Cardiac fibroblast (primary cell): ENCODE results near the gene TMEM60.

Experiments
- DNase-seq, 2 donors: peaks; one replicate each; pipeline versions ENCODE4 v3.0.0 to v3.0.0-alpha.2; 2010; ENCODE audit warnings: low read depth in 2 of 2
- H3K4me3 ChIP-seq, 2 donors: replicated peaks in 1 of 2; 1 replicate in 1 of 2; 2 replicates in 1 of 2; pipeline ENCODE4 v1.5.1; 2011; ENCODE audit warnings: low read depth in 2 of 2, low read length in 2 of 2, mild to moderate bottlenecking in 2 of 2, moderate library complexity in 1 of 2
- TF ChIP-seq, protein P1 (sequence below): IDR thresholded peaks from one replicate; pipeline ENCODE4 v1.5.1; 2011; ENCODE audit warnings: low read depth, mild to moderate bottlenecking, low read length, inconsistent platforms

Gene TMEM60

GRCh38 chr7:77813180-77813579, 14.9 kb upstream of the TMEM60 start:
- no peak overlapping the region for H3K4me3 ChIP-seq
- TF ChIP-seq, protein P1, sequence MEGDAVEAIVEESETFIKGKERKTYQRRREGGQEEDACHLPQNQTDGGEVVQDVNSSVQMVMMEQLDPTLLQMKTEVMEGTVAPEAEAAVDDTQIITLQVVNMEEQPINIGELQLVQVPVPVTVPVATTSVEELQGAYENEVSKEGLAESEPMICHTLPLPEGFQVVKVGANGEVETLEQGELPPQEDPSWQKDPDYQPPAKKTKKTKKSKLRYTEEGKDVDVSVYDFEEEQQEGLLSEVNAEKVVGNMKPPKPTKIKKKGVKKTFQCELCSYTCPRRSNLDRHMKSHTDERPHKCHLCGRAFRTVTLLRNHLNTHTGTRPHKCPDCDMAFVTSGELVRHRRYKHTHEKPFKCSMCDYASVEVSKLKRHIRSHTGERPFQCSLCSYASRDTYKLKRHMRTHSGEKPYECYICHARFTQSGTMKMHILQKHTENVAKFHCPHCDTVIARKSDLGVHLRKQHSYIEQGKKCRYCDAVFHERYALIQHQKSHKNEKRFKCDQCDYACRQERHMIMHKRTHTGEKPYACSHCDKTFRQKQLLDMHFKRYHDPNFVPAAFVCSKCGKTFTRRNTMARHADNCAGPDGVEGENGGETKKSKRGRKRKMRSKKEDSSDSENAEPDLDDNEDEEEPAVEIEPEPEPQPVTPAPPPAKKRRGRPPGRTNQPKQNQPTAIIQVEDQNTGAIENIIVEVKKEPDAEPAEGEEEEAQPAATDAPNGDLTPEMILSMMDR: no peak
- DNase-seq: no peak

- TF ChIP-seq, protein P1: no peak
- no peak overlapping the region for H3K4me3 ChIP-seq
- peak; percentile 46 to 81 for DNase-seq
Observed at GRCh38 chr7:77812290-77812685, 14.1 kb upstream of the TMEM60 start.

DNA sequence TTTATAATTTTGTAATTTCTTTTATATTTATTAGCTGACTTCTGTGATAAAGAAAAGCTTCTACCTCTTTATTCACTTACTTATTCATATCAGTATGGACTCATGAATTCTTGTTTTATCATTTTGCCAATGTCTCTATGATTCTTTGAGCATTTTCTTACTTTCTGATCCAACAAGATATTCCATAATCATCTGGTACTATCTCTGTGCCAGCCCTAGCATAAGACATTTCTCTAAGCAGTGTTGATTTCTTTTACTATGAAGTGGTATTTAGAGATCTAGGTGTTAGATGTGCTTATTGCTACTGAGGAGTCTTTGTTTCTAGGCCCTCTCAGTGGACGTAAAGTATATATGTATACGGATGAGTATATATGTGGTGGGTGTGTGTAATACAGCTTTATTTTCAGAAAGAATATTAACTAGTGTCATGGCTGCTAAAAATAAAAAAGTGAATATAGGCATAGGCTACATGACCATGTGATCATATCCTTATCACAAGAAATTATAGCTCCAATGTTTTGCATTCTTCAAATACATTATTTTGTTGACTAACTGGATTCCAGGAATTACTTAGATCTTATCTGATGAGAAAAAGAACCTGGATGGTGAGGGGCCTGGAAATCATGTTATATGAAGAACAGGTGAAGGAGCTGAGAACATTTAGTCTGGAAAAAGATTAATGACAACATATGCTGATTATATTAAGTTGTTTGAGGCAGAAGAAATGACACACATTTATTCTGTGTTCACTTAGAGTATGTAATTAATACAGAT, 13.5 kb upstream of the TMEM60 start:
- TF ChIP-seq, protein P1: no peak
- no peak overlapping the region for H3K4me3 ChIP-seq
- no peak for DNase-seq

- H3K4me3 ChIP-seq: no peak overlapping the region
- TF ChIP-seq, protein P1: no peak
- no peak for DNase-seq
Observed at GRCh38 chr7:77808517-77808916, 10.3 kb upstream of the TMEM60 start.

DNA sequence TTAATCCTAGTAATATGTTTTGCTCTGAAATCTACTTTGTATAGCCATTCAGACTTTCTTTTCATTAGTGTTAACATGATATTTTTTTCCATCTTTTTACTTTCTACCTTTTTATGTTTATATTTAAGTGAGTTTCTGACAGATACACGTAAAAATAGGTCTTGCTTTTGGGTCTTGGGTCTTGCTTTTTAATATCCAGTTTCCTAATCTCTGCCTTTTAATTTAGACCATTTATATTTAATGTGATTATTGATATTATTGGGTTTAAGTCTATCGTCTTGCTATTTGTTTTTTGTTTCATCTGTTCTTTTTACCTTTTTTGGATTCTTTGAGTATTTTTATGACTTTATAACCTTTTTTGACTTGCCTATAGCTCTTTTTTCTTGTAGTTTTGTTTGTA, 8.2 kb upstream of the TMEM60 start:
- H3K4me3 ChIP-seq: no peak overlapping the region
- TF ChIP-seq, protein P1: no peak
- no peak for DNase-seq

DNA sequence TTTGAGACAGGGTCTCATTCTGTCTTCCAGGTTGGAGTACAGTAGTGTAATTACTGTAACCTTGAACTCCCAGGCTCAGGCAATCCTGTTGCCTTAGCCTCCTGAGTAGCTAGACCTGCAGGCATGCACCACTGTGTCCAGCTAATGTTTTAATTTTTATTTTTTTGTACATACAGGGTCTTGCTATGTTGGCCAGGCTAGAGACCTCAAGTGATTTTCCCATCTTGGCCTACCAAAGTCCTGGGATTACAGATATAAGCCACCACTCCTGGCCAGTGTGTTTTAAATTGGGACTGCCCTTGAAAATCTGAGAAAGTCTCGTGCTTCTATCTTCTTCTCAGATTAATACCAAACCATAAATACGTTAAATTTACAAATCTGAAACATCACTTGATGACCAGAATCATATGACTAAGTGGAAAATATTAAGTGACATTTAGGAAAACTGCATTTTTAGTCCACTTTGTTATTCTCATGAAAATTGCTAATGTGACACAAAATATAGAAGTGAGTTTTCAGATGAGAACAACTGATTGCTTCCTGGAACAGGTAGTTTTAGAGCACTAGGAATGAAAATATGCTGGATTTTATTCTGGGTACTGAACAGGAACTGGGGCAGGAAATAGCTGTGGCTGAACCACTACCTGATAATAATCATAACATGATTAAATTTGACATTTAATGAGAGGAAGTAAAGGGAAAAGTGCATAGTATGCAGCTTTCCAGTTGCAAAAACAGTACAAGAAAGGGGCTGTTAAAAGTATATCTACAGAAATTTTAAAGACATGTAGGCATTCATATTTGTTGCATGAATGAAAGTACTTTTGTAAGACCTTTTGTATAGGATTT, 4.5 kb upstream of the TMEM60 start:
- H3K4me3 ChIP-seq: no peak overlapping the region
- DNase-seq: peak in 1 of 2 donors; percentile 18
- TF ChIP-seq, protein P1: no peak
